AG08396 (cell line): ENCODE data around the gene HDHD2.

ENCODE experiments used
- DNase-seq: peaks from one replicate; pipeline ENCODE4 v3.0.0; 2012; ENCODE audit warnings: low spot score, mixed read lengths

Gene HDHD2

GRCh38 chr18:47146206-47146605 is 4.1 kb downstream of the HDHD2 start:
- no peak for DNase-seq

GRCh38 chr18:47143899-47144485 is 6.3 kb downstream of the HDHD2 start:
- no peak for DNase-seq

- DNase-seq = no peak
Observed at GRCh38 chr18:47143153-47143552, 7.1 kb downstream of the HDHD2 start.

- DNase-seq = no peak
Observed at GRCh38 chr18:47141289-47141688, 9.0 kb downstream of the HDHD2 start.

GRCh38 chr18:47121146-47121545 is 29.2 kb downstream of the HDHD2 start:
- DNase-seq = no peak

- no peak for DNase-seq
Observed at GRCh38 chr18:47120428-47120827, 29.9 kb downstream of the HDHD2 start.

- no peak for DNase-seq
Observed at GRCh38 chr18:47118981-47119380, 31.3 kb downstream of the HDHD2 start.

- no peak for DNase-seq
Observed at GRCh38 chr18:47115205-47115604, 35.1 kb downstream of the HDHD2 start.

- no peak for DNase-seq
Observed at GRCh38 chr18:47113796-47114540, 36.3 kb downstream of the HDHD2 start.

GRCh38 chr18:47110492-47111274 is 39.6 kb downstream of the HDHD2 start:
- no peak for DNase-seq

- no peak for DNase-seq
Observed at GRCh38 chr18:47109720-47110119, 40.6 kb downstream of the HDHD2 start.

- no peak for DNase-seq
Observed at GRCh38 chr18:47108998-47109405, 41.3 kb downstream of the HDHD2 start.

GRCh38 chr18:47108373-47108772 is 41.9 kb downstream of the HDHD2 start:
- DNase-seq = no peak

GRCh38 chr18:47100212-47100831 is 50.0 kb downstream of the HDHD2 start:
- DNase-seq = peak; percentile 65

- no peak for DNase-seq
Observed at GRCh38 chr18:47095810-47096209, 54.5 kb downstream of the HDHD2 start.

GRCh38 chr18:47087676-47088075 is 62.6 kb downstream of the HDHD2 start:
- DNase-seq = no peak

GRCh38 chr18:47081578-47081977 is 68.7 kb downstream of the HDHD2 start:
- DNase-seq = no peak

- no peak for DNase-seq
Observed at GRCh38 chr18:47080872-47081271, 69.4 kb downstream of the HDHD2 start.

GRCh38 chr18:47077111-47077510 is 73.2 kb downstream of the HDHD2 start:
- DNase-seq = no peak

GRCh38 chr18:47075098-47075883 is 75.0 kb downstream of the HDHD2 start:
- DNase-seq = no peak

GRCh38 chr18:47067648-47068047 is 82.7 kb downstream of the HDHD2 start:
- no peak for DNase-seq

GRCh38 chr18:47063096-47063495 is 87.2 kb downstream of the HDHD2 start:
- DNase-seq = no peak
